GM19193 (cell line): ENCODE data around the gene MEP1B.

Experiments used
- POLR2A ChIP-seq: IDR thresholded peaks from 4 replicates; pipeline ENCODE4 v1.6.1; 2011; ENCODE audit not compliant: insufficient read depth, insufficient read length; ENCODE audit errors: extremely low read depth

The MEP1B gene

GRCh38 chr18:32189790-32190189 is at the start of gene MEP1B:
Gene MEP1B (plus strand): TSS chr18:32190039. CDS start chr18:32190071, 32 bp downstream.
- no peak for TF ChIP-seq POLR2A

DNA sequence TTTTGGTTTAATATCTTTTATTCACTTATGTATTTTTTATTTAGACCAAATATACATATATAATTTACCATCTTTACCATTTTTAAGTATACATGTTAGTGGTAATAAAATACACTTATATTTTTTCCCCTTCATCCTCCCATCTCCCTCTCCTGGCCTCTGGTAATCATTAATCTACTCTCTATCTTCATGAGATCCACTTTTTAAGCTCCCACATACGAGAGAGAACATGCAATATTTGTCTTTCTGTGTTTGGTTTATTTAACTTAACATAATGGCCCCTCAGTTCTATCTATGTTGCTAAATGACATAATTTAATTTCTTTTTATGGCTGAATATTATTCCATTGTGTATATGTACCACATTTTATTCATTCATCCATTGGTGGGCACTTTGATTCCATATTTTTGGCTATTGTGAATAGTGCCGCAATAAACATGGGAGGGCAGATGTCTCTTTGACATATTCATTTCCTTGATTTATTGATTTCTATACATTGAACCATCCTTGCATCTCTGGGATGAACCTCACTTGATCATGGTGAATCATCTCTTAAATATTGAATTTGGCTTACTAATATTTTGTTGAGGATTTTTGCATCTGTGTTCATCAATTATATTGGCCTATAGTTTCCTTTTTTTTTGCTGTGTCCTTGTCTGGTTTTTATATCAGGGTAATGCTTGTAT is 41.5 kb upstream of the MEP1B start:
- TF ChIP-seq POLR2A: no peak

GRCh38 chr18:32152705-32153448 is 37.0 kb upstream of the MEP1B start:
- no peak for TF ChIP-seq POLR2A

GRCh38 chr18:32156855-32157254 is 33.0 kb upstream of the MEP1B start:
- TF ChIP-seq POLR2A: no peak

- TF ChIP-seq POLR2A: no peak
Observed at GRCh38 chr18:32157580-32157979, 32.3 kb upstream of the MEP1B start.

GRCh38 chr18:32158108-32158624 is 31.7 kb upstream of the MEP1B start:
- TF ChIP-seq POLR2A: no peak

DNA sequence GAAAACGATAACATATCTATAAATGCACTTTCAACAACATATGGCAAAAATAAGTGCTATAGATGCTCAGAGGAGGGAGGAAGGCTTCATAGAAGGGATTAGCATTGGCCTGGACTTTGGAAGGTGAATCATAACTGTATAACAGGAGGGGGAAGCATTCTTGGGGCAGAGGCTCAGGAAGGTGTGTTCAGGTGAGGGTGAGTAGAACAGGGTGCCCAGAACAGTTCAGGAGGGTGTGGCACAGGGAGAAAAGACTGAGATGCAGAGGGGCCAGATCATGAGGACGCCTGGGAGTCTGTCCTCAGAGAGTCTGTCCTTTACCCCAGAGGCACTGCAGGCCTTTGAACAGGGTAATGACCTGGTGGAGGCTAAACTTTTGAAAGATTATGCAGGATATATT is 29.3 kb upstream of the MEP1B start:
- TF ChIP-seq POLR2A: no peak

DNA sequence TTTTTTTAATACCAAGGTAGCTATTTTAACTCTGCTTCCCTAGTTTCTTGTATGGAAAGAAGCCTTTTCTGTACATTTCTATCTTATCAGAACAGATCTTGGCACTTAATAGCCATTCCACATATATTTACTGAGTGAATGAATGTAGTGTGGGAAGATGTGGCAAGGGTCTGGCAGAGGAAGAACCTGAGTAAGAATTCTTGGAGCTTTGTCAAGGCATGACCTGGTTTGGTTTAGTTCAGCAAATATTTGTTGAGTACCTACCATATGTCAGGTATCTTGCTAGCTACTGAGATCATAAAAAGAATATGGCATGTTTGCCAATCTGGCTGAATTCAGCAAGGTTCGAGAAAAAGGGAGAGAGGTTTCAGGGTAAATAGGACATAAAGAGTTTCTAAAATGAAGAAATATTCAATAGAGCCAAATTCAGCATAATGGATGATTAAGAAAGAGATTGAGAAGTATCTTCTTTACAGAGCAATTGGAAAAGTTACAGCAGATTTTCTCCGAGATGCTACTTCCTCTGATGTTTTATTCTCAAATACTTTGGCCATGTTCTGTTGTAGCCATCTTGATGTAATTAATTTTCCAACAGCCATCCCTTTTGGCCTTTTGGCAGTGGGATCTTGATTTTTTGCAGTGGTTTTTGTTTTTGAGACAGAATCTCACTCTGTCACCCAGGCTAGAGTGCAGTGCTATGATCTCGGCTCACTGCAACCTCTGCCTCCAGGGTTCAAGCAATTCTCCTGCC is 21.7 kb upstream of the MEP1B start:
- TF ChIP-seq POLR2A: no peak

GRCh38 chr18:32173654-32174053 is 16.2 kb upstream of the MEP1B start:
- no peak for TF ChIP-seq POLR2A

DNA sequence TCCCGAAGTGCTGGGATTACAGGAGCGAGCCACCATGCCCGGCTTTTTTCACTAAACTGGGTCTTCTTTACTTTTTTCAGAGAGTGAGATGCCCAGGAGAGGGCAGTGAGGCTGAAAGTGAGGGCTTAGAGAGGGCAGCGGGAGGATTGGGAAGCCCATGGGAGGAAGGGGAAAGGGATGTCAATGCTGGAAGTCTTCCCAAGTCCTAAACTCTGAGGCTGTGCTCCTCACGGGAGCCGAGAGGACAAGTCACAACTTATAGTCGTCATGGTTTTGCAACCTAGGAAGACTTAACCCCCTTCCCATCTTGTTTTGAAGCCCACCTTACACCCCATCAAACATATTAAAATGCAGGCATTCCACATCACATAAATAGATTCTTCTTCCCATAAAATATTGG is 15.1 kb upstream of the MEP1B start:
- no peak for TF ChIP-seq POLR2A

GRCh38 chr18:32175265-32175664 is 14.6 kb upstream of the MEP1B start:
- no peak for TF ChIP-seq POLR2A

DNA sequence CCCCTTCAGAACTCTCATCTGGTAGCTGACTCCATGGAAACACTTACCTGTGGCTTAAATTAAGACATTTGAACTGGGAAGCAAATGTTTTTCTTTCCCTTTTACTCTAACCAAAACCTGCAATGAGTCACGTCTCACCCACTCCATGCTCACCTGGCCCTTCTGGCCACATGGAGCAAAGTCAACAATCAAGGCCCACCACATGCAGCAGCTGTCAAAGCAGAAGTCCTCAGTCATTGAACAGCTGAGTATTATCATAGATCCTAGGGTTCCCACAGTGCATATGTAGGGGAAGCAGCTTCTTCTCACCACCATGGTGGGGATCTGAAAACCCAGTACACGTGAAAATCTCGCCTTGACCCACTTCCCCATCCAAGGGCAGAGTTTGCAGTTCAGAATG is 12.3 kb upstream of the MEP1B start:
- TF ChIP-seq POLR2A: no peak

DNA sequence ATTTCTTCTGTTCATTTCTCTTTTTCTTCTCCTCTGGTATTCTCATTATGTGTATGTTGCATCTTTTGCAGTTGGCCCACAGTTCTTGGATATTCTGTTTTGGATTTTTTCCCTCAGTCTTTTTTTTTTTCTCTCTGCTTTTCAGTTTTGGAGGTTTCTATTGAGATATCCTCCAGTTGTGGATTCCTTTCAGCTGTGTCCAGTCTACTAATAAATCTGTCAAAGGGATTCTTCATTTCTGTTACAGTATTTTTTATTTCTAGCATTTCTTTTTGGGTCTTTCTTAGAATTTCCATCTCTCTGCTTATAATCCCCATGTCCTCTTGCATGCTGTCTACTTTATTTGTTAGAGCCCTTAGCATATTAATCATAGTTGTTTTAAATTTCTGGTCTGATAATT is 6.3 kb upstream of the MEP1B start:
- no peak for TF ChIP-seq POLR2A

DNA sequence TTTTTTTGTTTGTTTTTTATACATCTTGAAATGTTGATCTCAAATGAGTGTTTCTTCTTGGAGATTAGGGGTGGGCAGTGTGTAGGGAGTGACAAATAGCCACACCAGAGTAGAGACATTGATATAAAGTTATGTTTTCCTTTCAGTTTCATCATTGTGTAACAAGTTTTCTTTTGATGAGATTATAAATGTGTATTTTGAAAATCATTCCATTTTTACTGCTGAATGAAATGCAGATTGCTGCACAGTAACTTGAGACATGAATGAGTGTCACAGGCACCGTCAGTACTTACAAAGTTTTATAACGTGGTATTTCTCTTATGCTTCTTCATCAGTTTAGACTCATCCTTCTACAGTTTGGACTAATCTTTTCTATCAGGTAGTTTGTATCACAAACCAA is 370 bp downstream of the MEP1B start:
- no peak for TF ChIP-seq POLR2A
